Smooth muscle cell of bladder (primary cell): ENCODE results near the gene CALM1. TPM values are rescaled to one million over a fixed set of nuclear protein-coding genes. Genes with fewer than 3 reads are reported as not detected.

Experiments used
- total RNA-seq: library from RNA; depleted of rRNA; stranded (reverse); fragments of >200 nt; gene quantifications from 2 replicates; pipeline ENCODE4 v1.2.3, GENCODE V29; 2014

The CALM1 gene
- 329 and 411 TPM in 2 replicates for total RNA-seq

GRCh38 chr14:90396341-90397339, at the start of gene CALM1:
CALM1 (plus strand) TSS chr14:90397029; CDS start chr14:90397231, 202 bp downstream.

Other genes with a start within 250 kb of the CALM1 start
- 114 and 148 TPM in 2 replicates for gene PSMC1, start 140.5 kb upstream of the CALM1 start, total RNA-seq
- 7.3 TPM in 2 replicates for gene NRDE2, start 65.1 kb upstream of the CALM1 start, total RNA-seq